SK-N-DZ (cell line): ENCODE data around the gene SNCB.

Source experiments
- DNase-seq: peaks from one replicate; pipeline ENCODE4 v3.0.0-alpha.2; 2015; ENCODE audit warnings: low spot score
- small RNA-seq, 2 experiments: library from RNA; depleted of rRNA; stranded (forward); fragments of <200 nt; gene quantifications; one replicate each; pipeline ENCODE3, GENCODE V24; 2014

The SNCB gene

DNA sequence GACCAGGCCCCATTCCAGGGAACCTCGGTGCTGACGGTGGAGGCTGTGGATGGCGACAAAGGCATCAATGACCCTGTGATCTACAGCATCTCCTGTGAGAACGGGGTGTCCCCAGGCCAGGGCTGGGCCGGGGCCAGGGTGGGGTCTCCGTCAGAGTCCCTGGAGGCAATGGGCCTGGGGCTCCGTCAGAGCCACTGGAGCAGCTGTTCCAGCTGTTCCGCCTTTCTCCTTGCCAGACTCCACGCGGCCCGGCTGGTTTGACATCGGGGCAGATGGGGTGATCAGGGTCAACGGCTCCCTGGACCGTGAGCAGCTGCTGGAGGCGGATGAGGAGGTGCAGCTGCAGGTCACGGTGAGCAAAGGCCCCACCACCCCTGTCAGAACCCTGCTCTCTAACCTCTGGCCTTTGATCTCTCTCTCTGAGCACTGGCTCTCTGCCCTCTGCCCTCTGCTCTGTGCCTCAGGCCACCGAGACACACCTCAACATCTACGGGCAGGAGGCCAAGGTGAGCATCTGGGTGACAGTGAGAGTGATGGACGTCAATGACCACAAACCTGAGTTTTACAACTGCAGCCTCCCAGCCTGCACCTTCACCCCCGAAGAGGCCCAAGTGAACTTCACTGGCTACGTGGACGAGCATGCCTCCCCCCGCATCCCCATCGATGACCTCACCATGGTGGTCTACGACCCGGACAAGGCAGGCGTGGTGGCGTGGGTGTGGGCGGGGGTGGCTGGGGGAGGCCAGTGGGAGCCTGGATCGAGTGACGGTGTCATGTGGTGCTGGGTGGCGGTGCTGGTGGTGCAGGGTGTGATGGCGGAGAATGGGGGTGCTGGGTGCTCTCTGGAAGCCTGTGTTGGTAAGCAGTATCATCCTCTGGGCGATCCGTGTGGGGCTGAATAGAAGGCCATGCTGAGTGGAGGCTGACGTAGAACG is 54.6 kb downstream of the SNCB start:
- no peak for DNase-seq

DNA sequence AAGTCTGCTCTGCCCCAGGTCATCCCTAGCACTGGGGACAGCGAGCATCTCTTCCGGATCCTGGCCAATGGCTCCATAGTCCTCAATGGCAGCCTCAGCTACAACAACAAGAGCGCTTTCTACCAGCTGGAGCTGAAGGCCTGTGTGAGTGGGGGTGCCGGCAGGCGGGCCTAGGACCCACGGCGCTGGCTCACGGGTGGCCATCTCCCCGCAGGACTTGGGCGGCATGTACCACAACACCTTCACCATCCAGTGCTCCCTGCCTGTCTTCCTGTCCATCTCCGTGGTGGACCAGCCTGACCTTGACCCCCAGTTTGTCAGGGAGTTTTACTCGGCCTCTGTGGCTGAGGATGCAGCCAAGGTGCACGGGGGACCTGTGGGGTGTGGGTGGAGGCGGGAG is 55.3 kb downstream of the SNCB start:
- no peak for DNase-seq

DNA sequence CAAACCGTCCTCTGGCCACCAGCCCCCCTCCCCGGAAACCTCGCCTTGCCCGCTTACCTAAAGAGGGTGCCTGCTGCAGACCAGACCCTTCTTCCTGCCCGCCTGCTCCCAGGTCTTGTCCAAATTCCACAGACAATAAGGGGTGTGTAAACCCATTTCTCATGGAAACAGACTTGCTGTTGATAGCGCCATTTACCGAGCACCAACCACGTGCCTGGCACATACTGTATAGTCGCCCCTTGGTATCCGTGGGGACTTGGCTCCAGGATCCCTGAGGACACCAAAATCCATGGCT is 56.1 kb downstream of the SNCB start:
- no peak for DNase-seq

DNA sequence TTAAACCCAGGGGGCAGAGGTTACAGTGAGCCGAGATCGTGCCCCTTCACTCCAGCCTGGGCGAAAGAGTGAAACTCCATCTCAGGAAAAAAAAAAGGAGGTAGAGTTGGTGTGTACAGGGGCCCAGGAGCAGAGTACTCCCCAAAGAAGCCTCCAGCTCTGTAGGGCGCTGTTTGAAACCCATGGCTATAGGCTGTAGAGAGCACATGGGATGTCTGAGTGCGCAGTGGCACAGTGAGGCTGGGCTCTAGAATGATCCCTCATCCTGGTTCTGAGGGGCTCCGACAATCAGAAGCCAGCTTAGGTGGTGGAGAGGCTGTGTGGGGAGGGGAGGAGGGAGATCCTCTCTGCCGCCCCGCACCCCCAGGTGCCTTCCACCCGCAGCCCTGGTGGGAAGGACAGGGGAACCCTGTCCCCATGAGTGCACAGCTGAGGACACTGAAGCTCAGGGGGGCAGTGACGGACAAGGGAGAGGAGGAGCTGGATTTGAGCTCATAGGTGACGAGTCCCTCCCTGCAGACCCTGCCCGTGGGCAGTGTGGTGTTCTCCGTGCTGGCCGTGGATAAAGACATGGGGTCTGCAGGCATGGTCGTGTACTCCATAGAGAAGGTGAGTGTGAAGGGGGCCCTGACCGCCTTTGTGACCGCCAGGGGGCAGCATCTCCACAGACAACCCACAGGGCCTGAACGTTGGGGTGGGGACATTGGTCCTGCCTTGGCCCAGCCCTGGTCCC is 56.6 kb downstream of the SNCB start:
- peak; percentile 62 for DNase-seq

Small RNA genes within 50 kb of the gene (small RNA-seq; reads per million reads assigned to genes)
- gene MIR4281 = 0 reads per million in 2 experiments
